KBM-7 (cell line): ENCODE measurements around the gene FCAR.
"Not testable (repeated sequence)": the region's sequence is repeated elsewhere in the genome, so short reads cannot be mapped to it uniquely, and the experiment has no call there.

Experiments
- DNase-seq: peaks from one replicate; pipeline ENCODE4 v3.0.0-alpha.2; 2015
- in situ Hi-C: fragments of 300-500 bp; cut with MboI; formaldehyde crosslinking; loops from 2 replicates; pipeline ENCODE4 v1.14.3; 2020; ENCODE audit warnings: low sequenced_read_pairs, low pct_unique_long_range_greater_than_20kb, mixed read lengths

FCAR gene

DNA sequence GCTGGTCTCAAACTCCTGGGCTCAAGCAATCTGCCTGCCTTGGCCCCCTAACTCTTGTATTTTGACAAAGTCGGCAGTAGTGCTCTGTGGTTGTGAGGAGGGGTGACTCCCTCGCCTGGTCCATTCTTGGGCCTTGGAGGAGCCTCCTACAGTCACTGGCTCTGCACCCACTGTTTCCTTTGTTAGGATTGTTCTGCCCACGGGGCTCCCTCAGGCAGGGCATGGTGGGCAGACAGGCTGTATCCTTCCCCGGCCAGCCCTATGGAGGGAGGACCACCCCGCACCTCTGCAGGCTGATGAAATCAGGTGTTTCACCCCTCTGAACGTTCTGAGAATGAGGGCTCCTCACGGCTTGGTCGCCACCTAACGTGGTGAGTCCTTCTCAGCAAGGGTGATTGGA lies 9.2 kb downstream of the FCAR start:
- DNase-seq: no peak
- in situ Hi-C loops: no loop called here

DNA sequence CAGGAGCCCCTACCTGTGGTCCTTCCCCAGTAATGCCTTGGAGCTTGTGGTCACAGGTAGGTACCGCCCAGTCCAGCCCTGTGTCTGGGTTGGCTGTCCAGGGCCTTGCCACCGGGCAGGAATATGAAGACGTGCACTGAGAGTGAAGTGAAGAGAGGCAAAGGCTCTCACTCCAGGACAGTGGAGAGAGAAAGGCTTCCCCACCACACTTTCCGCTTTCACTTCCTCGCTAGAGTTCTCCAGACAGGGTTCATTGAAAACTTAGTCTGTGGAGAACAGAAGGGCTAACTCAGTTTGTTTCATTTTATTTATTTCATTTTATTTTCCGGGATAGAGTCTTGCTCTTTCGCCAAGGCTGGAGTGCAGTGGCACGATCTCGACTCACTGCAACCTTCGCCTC lies 14.2 kb downstream of the FCAR start:
- in situ Hi-C loops: no loop called here
- DNase-seq: no peak

GRCh38 chr19:54889566-54889965 lies 15.5 kb downstream of the FCAR start:
- in situ Hi-C loops: no loop called here
- DNase-seq: no peak

DNA sequence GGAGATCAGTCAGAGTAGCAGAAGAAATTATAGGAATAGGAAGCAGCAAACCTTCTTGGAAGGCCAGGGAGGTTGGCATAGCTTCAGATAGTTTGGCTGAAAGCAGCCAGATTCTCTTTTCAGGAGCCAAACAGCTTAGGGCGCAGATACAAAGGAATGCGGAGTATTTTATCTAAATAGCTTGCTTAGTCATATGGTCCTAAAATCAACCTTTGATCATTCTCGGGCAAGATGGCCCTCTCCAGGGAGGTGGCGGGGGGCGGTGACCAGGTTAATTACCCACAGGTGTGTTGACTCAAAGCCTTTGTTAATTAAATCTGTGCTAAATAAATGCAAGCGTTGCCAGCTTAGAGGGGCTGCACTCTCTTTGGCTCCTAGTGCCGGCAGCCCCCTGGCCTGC lies 19.4 kb downstream of the FCAR start:
- no peak for DNase-seq
- in situ Hi-C loops: no loop called here

- in situ Hi-C loops, DNase-seq: not testable (repeated sequence)
These were observed 20.1 kb downstream of the FCAR start for GRCh38 chr19:54894106-54894505.

- no peak for DNase-seq
These were observed 22.0 kb downstream of the FCAR start for GRCh38 chr19:54896036-54896435.

GRCh38 chr19:54898685-54899084 lies 24.6 kb downstream of the FCAR start:
- in situ Hi-C loops, DNase-seq: not testable (repeated sequence)

More at GRCh38 chr19:54896036-54896435, 22.0 kb downstream of the FCAR start:
- in situ Hi-C loops: no loop called here

DNA sequence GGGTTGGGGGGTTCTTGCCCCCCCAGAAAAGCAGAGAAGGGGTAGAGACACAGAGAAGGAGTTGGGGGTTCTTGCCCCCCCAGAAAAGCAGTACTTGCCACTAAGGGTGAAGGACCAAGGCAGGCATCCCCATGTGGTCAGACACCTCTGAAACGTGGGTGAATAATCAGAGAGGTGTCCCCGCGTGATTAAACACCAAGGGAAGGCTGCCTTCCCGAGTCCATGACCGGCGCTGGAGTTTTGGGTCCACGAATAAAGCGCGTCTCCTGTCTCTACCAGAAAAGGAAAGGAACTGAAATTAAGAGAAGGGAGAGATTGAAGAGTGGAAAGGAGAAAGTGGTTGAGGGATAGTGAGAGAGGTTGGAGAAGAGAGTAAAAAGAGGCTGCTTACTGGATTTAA lies 25.6 kb downstream of the FCAR start:
- in situ Hi-C loops, DNase-seq: not testable (repeated sequence)

GRCh38 chr19:54901153-54901552 lies 27.1 kb downstream of the FCAR start:
- in situ Hi-C loops: not testable (repeated sequence)

DNA sequence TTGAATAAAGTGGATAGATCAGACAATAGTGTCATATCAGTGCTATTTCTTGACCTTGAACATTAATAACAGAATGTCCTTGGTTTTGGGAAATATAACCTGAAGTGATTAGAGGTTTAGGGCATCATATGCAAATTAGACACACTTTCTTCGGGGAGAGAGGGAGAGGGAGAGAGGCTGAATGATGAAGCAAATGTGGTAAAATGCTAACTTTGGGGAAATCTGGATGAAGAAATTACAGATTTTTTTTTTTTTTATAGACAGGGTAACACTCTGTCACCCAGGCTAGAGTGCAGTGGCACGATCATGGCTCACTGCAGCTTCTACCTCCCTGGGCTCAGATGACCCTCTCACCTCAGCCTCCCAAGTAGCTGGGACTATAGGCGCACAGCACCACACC lies 28.0 kb downstream of the FCAR start:
- no peak for DNase-seq
- in situ Hi-C loops: no loop called here

More at GRCh38 chr19:54901153-54901552, 27.1 kb downstream of the FCAR start:
- DNase-seq: not testable (repeated sequence)

GRCh38 chr19:54903303-54903702 lies 29.3 kb downstream of the FCAR start:
- in situ Hi-C loops: no loop called here
- no peak for DNase-seq

DNA sequence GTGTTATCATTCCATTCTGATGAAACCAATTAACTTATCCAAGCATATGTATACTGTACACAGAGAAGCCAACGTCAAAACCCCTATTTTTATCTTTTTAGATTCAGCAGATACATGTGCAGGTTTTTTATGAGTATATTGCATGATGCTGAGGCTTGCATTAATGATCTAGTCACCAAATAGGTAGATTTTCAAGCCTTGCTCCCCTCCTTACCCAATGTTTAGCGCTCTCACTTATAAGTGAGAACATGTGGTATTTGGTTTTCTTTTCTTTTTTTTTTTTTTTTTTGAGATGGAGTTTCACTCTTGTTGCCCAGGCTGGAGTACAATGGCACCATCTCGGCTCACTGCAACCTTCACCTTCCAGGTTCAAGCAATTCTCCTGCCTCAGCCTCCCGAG lies 30.2 kb downstream of the FCAR start:
- in situ Hi-C loops, DNase-seq: not testable (repeated sequence)

DNA sequence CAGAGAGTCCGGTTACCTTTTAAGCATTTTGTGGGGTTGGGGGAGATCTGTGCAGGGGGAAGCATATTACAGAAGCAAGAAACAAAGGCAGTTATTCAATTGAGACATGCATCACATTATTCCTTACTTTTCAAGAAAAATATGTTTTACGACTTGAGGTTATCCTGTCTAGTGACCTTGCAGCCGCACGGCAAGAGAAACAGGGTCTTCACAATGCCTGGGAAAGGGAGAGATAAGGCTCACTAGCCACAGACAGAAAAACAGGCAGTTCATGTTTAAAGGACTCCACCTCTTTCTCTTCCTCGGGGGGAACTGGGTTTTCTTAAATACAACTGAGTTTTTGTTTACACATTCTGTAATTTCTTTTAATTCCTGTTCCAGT lies 31.4 kb downstream of the FCAR start:
- DNase-seq: no peak
- in situ Hi-C loops: no loop called here

DNA sequence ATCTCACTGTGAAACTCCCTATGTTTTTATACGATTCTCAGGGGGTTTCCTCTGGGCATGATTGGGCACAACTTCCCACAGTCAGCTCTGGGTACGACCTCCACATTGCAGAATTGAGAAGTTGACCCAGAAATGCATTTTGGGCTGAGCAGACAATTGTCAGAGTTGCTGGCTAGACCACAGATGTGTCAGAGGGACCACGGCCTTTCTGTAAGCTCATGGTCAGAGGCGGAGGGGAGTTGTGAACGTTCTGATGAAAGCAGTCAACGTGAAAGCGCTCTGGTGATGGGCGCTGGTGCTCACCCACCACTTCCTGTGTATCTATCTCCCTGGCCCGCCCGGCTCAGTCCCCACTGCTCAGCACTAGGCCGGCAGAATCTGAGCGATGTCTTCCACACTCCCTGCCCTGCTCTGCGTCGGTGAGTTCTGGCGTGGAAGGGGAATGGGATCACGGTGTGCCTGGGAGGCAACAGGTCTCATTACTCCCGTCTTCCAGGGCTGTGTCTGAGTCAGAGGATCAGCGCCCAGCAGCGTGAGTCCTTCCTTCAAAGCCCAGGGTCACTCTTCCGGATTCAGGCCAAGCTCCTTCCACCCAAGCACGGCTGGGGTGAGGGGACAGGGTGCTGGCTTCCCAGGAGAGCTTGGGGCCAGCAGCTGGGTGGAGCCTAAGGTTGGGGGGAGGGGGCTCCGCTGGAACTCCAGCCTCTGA lies 31.9 kb downstream of the FCAR start, which contains the start of gene NCR1:
Gene NCR1, plus strand, starts transcription at position 346 of the 709 bp plus-strand sequence. Its CDS starts 40 bp downstream, at position 386.
- in situ Hi-C loops: no loop called here
- DNase-seq: no peak

DNA sequence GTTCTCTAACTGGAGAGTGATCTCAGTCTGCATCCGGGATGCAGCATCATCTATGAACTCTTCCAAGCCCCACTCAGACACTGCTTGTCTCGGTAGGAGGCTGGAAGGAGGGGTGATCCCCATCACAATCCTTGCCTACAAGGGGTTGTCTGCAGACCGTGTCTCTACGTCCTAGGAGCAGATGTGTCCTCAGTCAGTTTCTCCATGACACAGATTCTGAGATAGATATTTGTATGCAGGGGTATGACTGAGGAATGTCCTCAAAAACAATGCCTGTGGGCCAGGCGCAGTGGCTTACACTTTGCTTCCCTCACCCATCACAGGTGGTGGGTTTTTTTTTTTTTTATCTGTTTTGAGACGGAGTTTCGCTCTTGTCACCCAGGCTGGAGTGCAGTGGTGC lies 32.8 kb downstream of the FCAR start:
- DNase-seq: no peak
- in situ Hi-C loops: no loop called here

DNA sequence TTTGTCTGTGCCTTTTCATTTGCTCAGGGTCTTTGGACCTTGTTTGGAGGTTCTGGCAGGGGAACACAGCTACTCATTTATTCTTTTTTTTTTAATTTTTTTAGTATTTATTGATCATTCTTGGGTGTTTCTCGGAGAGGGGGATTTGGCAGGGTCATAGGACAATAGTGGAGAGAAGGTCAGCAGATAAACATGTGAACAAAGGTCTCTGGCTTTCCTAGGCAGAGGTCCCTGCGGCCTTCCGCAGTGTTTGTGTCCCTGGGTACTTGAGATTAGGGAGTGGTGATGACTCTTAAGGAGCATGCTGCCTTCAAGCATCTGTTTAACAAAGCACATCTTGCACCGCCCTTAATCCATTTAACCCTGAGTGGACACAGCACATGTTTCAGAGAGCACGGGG lies 33.9 kb downstream of the FCAR start:
- DNase-seq, in situ Hi-C loops: not testable (repeated sequence)

DNA sequence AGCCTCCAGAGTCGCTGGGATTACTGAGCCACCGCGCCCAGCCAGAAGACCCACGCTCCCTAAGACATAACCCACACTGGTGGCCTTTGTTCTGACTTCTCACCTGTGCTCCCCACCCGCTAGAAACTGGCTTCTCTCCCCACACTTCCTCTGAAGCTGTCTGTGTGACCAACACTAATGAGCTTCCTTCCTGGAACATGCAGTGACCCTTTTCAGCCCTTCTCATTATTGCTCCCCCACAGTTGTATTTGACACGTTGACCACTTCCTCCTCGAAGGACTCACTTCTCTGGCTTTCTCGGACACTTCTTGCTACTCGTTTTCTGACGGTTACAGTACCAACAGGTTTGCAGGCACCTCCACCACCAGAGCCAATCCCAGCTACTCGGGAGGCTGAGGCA lies 42.8 kb downstream of the FCAR start:
- DNase-seq: peak; percentile 20
- in situ Hi-C loops: no loop called here

- DNase-seq: no peak
- in situ Hi-C loops: no loop called here
These were observed 44.5 kb downstream of the FCAR start for GRCh38 chr19:54918499-54918898.

- DNase-seq, in situ Hi-C loops: not testable (repeated sequence)
These were observed 45.9 kb downstream of the FCAR start for GRCh38 chr19:54919646-54920563.

DNA sequence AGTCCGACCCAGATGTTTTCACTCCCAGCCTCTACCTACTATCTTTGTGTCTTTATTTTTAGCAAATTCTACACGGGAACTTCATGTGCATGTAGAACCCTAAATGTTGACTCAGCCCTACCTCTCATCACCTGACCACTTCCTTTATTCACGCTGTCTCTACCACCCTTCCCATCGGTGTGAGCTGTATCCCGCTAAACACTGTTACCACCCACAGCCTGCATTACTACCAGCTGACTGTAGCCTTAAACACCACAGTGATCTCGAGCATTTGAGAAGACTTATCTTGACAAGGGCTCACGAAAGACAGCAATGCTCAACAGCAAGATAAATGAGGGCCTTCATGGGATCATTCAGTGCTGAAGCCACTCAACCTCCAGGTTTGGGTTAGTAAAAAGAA lies 47.0 kb downstream of the FCAR start:
- peak; percentile 19 for DNase-seq
- in situ Hi-C loops: no loop called here
